ENCODE data around the gene DDB1.

- no peak for TF ChIP-seq CTCF (IDR thresholded peaks at IDR 0.05)
- no peak for TF ChIP-seq POLR2A (IDR thresholded peaks at IDR 0.05)
- TF ChIP-seq POLR2AphosphoS5 (IDR thresholded peaks at IDR 0.05) = no peak
These were observed 35.6 kb downstream of the DDB1 start for GRCh38 chr11:61297341-61297740.

Data from breast epithelium (tissue), 3 donors.